NCI-H345 treated with DMSO at 0.1 percent for 48 hours (cell line): Measurements from ENCODE around the gene TRMU.

Experiments
- DNase-seq: peaks from one replicate; lab custom pipeline; 2025; ENCODE audit not compliant: unreplicated experiment; lab: John Stamatoyannopoulos, UW

The TRMU gene

DNA sequence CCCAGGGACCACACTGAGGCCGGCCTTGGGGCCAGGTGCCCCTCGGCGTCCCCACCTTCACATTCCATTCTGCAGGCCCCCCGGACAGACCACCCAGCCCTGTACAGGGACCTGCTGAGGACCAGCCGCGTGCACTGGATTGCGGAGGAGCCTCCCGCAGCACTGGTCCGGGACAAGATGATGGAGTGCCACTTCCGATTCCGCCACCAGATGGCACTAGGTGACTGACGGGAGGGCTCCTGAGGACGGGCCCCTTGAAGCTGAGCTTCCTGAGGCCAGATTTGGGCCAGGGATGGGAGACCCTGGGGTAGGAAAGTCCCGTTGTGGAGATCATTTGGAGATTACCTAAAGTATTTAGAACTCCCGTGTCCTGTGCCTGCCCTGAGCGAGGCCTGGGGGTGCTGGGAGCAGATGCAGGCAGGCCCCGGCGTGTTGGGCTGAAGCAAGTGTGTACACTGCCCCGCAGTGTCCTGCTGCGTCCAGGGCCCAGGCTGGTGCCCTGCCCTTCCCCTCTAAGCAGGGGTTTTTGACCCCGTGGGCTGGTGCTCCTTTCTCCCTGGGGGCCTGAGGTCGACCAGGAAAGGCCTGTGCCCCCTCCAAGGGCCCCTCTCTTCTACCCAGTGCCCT is 20.0 kb downstream of the TRMU start:
- DNase-seq: no peak

DNA sequence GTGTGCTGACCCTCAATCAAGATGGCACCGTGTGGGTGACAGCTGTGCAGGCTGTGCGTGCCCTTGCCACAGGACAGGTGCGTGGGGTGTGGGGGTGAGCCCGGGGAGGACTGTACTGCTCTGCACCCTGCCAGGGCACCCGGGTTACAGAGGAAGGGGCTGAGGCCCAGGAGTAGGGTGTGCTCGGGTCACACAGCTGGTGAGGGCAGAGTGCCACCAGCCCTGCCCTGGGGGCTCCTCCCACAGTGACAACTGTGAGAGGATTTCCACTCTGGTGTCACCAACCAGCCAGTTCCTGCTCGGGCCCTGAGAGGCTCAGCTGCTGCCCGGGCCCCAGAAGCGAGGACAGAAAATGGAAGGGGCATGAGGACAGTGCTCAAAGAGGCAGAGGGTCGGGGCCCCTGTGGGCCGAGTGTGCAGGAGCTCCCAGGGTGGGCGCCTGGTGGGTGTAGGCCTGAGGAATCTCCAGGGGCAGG is 20.5 kb downstream of the TRMU start:
- no peak for DNase-seq

DNA sequence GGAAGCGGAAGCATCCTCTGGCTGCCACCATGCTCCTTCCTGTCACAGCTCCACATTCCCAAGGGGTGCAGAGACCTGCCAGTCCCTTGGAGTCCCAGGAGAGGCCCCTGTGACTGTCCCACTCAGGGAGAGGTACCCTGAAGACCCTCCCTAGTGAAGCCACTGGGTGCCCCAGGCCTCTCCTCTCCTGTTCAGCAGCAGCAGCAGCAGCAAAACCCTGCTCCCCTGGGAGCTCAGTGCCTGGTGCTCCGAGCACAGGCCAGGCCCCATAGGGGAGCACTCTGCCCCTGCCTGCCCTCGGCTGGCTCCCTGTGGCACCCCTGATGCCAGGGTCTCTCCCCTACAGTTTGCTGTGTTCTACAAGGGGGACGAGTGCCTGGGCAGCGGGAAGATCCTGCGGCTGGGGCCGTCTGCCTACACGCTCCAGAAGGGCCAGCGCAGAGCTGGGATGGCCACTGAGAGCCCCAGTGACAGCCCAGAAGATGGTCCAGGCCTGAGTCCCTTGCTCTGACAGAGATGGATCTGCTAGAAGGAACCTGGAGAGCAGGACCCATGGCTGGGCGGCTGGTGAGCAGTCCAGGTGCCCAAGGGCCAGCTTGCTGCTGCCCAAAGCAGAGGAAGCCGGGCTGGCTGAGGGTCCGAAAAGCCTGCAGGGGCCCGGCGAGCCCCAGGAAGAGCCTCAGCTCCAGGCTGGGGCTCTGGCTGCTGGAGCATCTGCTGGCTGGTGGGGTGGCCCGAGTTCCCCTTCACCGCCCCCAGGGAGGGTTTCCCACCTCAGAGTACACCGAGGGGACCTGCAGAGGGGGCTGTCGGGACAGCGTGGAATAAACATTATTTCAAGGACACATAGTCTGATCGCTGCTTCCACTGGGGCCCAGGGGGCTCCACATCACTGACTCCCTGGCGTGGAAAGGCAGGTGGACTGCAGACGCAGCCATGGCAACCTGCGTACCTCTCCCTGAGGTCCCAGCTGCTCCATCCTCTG is 21.3 kb downstream of the TRMU start:
- no peak for DNase-seq

DNA sequence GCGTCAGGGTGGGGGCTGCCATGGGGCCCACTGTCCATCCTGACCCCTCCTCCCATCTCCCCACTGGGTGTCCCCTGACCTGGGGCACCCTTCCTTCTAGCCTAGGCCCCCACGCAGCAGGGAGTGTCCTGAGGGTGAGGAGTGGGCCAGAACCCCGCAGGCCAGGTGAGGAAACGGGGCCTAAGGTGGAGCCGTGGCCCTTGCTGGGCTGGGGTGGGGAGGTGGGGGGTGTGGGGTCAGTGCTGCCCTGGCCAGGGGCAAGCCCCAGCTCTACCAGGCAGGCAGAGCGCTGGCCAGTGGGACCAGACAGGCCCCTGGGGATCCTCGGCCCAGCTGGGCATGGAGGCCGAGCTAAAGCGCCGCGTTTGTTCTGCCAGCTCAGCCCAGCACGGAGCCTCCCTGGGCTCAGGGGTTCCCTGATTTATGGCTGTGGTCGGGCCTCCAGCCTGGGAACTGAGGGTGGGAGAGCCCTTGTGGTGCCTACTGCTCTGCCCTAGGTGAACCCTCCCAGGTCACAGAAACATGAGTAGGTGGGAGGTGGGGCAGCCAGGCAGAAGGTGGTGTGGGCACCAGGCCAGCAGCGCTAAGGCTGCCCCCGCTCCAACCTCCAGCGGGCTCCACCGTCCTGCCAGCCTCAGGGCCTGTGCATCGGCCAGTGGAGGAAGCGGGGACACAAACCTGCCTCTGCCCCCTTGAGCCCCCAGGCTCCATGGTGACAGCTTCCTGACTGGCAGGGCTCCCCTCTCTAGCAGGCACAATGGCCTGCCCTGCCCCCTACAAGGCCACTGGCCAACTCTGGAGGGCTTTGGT is 22.4 kb downstream of the TRMU start:
- no peak for DNase-seq

DNA sequence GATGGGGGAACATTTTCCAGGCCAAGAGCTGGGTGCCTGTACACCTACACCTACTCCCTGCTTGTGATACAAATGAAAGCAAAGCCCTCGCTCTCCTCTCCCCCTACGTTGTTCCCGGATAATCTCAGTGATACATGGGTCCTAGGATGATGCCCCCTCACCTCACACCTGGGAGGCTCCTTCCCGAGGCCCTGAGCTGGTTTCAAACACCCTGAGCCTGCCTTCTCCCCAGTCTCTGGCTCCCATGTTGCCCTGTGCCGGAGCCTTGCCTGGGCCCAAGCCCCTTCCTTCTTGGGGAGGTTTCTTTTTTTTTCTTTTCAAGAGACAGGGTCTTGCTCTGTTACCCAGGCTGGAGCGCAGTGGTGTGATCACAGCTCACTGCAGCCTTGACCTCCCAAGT is 23.3 kb downstream of the TRMU start:
- DNase-seq: no peak

DNA sequence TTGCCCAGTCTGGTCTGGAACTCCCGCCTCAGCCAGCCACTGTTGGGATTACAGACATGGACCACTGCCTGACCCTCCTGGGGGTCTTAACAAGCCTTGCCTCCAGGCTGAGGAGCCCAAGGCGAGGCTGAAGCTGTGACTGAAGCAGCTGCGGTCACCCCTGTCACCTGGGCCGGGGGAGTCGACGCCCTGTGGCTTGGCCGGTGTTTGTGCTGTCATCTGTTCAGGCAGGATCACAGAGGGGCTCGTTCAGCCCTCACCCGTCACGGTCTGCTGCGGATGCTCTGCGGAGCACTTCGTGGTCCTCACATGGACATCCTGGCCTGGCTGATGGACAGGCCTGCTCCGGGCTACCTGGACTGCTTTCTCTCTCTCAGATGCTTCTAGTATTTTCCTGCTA is 23.8 kb downstream of the TRMU start:
- DNase-seq: no peak

DNA sequence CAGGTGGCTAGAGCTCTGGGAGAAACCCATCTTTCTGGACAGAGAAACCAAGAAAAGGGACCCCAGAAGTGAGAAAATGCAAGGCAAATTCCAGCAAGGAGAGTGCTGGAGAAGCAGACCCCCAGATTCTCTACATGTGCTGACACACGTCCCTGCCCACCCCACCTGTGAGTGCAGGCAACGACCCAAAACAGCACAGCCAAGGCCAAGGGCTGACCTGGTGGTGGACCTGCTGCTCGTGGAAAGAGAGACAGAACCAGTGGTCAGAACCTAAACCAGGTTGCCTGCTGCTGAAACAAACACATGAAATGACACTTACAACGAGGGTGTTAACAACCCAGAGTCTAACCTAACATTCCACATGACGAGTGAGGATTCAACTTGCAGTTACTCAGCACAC is 24.6 kb downstream of the TRMU start:
- no peak for DNase-seq

DNA sequence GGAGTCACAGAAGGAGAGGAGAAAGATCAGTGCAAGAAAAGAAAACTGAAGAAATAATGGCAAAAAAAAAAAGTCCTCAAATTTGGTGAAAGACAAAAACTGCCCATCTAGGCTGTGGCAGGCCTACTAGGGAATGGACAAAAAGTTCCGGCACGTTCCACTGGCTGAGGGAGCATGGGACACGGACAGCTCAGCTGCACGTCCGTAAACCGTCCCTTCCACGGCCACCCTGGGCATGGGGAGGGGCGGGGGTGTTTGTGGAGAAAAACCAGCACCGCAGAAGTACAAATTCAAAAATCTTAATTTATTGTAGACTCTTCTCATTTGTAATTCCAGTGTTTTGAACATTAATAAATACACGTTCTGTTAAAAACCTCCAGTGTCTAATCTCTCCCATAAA is 25.4 kb downstream of the TRMU start:
- no peak for DNase-seq

DNA sequence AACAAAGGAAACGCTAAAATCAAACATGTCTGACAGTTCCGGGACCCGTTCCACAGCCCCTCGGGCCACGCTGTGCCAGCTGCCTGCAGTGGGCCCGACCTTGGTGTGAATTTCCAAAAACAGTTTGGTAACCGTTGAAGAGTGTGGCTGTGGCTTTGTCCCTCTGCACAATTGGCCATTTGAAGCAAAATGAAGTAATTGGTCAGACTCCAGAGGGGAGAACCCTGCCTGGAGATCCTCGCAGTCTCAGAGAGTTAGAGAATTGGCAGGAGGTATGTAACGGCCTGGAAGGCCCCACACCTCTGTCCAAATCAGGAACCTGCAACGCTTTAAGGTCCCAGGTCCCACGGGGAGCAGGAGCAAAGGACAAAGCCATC is 26.3 kb downstream of the TRMU start:
- DNase-seq: no peak

DNA sequence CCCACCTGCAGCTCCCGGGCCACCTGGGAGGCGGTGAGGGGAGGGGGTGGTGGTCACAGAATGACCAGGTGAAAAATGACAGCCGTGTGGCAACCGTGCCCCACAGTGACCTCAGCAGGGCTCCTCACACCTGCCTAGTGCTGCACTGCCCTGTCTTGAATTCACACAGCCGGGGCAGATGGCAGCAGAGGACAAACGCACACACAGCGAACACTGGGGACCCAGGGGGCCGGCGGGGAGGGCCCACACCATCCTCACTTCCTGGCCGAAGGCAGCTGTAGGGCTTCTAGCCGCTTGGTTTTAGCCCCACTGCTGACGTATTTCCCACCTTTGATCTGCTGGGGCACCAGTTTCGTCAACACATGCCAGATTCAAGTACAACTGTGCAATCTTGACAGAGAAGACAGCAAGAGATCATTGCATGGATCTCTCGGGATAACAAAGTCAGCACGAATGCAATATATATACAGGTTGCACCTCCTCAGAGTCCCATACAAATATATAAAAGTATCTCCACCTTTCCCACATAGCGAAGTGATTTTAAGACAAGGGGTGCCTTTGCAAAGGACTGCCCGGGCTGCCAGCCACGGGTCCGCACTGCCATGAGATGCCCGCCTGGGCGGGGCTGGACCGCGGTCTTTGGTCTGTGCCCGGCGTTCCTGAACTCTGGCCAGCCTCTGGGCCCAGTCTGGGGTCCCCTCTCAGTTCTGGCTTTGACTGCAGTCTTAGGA is 26.9 kb downstream of the TRMU start:
- no peak for DNase-seq

DNA sequence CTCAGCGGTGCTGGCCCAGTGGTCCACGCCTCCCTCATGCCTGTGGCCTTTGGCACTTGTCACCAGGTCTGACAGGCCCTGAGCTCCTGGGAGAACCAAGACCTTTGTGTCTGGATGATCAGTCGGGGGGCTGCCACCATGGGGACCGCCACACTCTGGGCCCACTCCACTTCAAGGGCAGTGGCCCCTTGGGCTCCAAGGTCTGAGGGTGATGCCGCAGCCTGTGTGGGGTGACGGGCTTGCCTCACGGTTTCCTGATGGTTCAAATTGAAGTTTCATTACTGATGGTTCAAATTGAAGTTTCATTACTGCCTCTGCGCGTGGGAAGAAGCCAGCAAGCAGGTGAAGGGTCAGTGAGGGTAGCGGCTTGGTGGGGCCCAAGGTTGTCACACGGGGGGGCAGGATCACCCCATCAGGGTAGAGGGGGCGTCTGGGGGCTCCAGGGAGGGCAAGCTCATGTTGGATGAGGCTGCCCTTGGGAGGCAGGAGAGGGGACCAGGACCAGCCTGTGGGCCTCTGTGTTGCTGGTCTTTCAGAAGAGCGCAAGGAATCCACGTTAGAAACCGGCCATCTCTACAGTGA is 27.5 kb downstream of the TRMU start:
- DNase-seq: no peak

DNA sequence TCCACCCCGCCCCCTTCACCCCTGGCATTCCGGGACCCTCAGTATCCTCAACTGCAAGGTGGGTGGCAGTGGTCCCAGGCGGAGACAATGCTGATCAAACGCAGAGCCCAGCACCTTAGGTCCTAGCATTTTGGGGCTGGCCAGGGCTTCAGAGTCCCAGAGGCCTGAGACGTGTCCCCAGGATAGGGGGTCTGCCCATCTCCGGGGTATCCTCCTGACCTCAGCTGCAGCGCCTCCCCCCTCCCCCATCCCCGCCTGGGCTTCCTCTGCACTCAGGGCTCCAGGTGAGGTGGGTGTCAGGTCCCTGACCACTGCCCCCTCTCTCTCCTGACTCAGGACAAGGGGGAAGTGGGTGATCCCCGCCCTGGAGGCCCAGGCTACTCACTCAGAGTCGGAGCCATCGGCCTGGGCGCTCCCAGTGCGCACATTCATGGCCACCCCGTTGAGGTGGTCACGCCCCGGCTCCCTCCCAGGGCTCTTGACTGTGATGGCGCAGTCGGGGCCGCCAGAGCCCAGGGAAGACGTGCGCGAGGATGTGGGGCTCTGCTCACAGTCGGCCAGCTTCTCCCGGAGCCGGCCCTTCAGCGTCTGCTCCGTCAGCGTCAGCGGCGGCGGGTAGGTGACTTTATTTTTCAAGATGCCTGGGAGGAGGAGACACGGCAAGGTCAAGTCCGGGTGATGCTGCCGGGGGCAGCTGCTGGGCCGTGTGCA is 28.3 kb downstream of the TRMU start:
- DNase-seq: no peak

DNA sequence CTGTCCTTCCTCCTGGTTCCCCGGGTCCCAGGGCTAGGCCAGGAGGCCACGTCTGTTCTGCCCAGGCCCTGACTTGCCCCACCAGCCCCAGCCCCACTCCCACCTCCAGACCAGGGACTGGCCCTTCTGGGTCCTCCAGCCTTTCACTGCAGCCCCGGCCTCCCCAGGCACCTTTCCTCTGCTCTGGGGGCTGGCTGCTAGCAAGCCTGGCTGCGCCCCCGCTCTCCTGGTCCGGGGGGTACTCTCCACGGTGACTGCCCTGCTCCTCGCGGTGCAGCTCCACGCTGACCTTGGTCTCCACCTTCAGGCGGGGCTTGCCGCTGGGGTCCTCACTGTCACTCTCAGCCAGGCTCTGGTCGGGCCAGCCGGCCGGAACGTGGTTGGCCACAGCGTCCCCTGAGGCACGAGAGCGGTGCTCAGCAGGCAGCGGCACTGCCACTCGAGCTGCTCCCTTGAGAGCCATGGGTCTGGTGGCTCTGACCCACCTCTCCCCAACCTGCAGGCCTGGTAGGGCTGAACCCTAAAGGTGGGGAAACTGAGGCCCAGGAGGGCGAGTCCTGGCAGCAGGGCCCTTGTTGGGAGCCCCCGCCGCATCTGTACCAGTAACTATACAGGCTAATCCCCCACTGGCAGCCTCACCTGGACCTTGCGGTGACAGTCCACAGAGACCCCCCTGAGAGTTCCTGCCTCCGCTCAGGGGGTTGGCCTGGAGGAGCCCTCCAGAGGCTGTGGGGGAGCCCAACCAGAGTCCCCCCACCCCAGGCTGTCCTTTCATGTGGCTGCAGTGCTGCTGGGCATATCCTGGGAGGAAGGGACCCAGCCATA is 29.0 kb downstream of the TRMU start:
- no peak for DNase-seq

DNA sequence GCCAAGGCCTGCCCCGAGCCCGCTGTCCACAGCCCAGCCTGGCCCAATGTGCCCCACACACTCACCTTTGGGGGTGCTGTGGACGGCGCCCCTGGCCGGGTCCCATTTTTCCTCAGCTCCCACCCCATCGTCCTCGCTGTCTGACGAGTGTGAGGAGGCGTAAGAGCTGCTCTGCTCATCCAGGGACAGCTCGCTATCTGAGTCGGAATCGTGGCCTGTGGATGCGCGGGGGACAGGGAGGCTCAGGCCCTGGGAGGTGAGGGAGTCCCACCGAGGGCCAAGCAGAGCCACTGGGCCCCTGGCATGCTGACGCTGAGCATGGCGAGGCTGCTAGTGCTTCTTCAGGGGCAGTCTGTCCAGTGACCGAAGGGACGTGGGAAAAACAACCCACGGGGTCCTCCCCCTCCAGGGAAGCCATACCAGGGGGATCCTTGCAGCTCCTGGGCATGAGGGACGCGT is 29.7 kb downstream of the TRMU start:
- no peak for DNase-seq

DNA sequence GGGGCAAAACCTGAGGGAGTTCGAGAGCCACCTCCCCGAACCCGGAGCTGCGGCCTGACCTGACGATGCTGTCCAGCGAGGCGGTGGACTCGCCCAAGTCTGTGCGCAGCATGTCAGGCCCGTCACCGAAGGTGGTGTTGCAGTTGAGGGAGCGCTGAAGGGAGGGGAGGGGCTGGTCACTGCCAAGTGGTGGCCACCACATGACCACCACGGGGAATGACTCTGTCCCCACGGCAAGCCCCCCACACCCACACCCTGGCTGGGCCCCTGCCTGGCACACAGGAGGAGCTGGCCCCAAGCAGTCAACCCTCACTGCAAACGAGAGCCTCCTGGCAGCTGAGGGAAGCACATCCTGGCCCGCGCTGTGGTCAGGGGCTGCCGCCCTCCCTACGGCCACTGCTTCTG is 30.8 kb downstream of the TRMU start:
- no peak for DNase-seq

DNA sequence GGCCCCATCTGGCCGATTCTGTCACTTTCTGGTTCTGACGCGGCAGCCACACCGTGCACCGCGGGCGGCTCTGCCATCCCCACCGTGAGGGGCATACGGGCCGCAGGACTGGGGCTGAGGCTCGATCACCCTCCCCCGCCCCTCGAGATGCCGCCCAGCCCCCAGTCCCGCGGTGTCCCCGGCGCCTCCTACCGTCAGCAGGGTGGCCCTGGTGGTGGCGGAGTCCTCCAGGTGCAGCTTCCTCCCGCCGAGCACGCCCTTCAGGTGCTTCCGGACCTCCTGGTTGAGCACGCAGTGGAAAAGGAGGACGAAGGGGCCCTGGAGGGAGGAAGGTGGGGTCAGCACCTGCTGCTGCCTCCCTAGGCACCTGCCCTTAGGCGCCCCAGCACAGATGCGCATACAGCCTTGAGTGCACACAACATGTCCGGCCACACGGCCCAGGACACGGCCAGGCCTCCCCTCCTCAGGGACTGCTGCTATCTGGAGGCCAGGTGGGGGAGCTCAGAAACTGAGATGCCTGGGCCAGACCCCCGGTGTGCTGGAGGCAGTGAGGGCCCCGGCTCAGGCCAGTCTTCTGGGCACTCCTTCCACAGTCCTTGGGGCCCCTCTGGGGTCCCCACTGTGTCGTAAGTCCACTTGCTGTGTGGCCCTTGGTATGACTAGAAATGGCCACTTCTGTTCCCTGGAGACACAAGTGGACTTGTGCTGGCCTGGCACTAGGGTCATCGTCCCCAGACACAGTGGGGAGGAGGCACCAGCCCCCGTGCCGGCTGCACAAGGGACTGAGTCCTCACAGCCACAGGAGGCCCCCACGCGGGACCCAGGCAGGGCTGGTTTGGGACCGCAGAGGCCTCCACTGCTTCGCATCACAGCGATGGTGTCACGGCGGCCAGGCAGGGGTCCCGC is 31.5 kb downstream of the TRMU start:
- no peak for DNase-seq

DNA sequence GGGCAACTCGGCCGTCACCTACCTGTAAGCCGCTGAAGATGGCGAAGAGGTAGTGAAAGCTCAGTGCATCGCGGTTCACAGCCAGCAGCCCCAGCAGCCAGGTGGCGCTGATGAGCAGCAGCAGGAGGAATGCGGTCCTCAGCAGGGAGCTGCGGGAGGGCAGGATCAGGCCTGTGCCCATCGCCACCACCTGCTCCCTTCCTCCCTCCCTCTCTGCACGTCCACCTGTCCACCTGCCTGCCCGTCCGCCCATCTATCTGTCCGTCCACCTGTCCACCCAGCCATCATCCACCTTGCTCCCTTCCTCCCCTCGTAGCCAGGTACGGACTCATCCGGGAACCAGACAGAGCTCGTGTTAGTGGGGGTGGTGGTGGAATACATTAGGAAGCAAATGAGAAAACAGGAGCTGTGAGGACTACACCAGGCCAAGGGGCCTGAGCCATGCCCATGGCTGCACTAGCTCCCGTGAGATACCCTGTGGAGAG is 32.2 kb downstream of the TRMU start:
- peak; percentile 35 for DNase-seq

DNA sequence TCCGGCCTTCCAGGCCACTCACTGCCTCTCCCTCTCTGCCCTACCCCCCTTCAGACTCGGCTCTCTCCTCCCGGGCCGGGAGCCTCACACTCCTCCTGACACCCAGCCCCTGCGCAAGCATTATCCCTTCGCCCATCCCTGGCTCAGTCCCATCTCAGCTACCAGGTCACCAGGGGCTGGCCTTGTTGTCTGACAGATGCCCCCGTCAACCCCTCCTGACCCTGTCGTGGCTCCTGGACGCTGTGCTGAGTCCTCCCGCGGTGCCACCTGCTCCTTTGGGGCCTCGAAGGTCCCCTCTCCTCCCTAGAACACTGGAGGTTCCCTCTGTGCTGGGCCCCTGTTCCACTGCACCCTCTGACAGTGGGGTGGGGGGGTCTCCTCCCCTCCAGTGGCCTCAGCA is 32.9 kb downstream of the TRMU start:
- no peak for DNase-seq
